ENCODE measurements around the gene SMIM8.

DNA sequence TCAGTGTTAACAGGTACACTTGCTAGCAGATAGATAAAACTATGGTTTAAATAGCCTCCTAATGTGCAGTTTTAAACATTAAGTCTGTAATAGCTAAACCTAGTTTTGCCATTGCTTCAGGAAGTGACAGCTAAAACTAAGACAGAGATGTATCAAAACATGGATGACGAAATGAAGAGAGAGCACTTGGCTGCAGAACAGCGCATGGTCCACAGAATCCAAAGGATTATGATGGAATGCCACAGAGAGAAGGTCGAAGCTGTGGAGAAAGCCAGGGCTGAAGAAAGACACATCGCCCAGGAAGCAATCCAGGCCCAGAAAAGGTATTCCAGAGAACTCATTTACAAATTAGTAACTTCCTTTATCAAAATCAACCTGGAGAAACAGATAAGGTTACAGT, 33.8 kb downstream of the SMIM8 start:
- TF ChIP-seq, protein P1, sequence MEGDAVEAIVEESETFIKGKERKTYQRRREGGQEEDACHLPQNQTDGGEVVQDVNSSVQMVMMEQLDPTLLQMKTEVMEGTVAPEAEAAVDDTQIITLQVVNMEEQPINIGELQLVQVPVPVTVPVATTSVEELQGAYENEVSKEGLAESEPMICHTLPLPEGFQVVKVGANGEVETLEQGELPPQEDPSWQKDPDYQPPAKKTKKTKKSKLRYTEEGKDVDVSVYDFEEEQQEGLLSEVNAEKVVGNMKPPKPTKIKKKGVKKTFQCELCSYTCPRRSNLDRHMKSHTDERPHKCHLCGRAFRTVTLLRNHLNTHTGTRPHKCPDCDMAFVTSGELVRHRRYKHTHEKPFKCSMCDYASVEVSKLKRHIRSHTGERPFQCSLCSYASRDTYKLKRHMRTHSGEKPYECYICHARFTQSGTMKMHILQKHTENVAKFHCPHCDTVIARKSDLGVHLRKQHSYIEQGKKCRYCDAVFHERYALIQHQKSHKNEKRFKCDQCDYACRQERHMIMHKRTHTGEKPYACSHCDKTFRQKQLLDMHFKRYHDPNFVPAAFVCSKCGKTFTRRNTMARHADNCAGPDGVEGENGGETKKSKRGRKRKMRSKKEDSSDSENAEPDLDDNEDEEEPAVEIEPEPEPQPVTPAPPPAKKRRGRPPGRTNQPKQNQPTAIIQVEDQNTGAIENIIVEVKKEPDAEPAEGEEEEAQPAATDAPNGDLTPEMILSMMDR (IDR thresholded peaks at IDR 0.05): no peak
- no peak for TF ChIP-seq POLR2A (IDR thresholded peaks at IDR 0.05)
